ENCODE measurements around the gene EXOG. TPM values are rescaled to one million over a fixed set of nuclear protein-coding genes. Genes with fewer than 3 reads are reported as not detected.

The EXOG gene
- total and polyA plus RNA-seq, 12 donors = 10.7 to 39.9 (median 25.4) TPM

GRCh38 chr3:38453075-38453912, 42.8 kb upstream of the EXOG start, which contains the start of gene ACVR2B:
Gene ACVR2B, plus strand, starts transcription at chr3:38453890. Its CDS starts 433 bp downstream, at chr3:38454323.
- 7% methylated on average over 35 to 48 of the region's 48 CpGs for WGBS, 2 donors
- peaks cover 0 to 29% (median 0%) of the 10 kb centered on the region in 7 donors for H3K27me3 ChIP-seq
- peak within 1 kb of the TSS; percentile 70 to 92 (median 86) for H3K27ac ChIP-seq
- no peaks in the 10 kb centered on the region for H3K9me3 ChIP-seq
- ATAC-seq (peak; percentile 88 to 93 (median 92)), DNase-seq (peak; percentile 90 to 92)
- H3K4me3 ChIP-seq = peak within 1 kb of the TSS; percentile 68 to 98 (median 85)
- TF ChIP-seq, protein P1, sequence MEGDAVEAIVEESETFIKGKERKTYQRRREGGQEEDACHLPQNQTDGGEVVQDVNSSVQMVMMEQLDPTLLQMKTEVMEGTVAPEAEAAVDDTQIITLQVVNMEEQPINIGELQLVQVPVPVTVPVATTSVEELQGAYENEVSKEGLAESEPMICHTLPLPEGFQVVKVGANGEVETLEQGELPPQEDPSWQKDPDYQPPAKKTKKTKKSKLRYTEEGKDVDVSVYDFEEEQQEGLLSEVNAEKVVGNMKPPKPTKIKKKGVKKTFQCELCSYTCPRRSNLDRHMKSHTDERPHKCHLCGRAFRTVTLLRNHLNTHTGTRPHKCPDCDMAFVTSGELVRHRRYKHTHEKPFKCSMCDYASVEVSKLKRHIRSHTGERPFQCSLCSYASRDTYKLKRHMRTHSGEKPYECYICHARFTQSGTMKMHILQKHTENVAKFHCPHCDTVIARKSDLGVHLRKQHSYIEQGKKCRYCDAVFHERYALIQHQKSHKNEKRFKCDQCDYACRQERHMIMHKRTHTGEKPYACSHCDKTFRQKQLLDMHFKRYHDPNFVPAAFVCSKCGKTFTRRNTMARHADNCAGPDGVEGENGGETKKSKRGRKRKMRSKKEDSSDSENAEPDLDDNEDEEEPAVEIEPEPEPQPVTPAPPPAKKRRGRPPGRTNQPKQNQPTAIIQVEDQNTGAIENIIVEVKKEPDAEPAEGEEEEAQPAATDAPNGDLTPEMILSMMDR (IDR thresholded peaks at IDR 0.05) = no peak
- peaks cover 4 to 40% (median 26%) of the 10 kb centered on the region in 9 donors for H3K4me1 ChIP-seq
- intact Hi-C loops (cut with DNase I) = loop anchor here in 2 of 10 donors (10.0 kb wide), 1 partner anchor 318 kb away; the partner anchor contains the start of genes ACAA1 (in 2 of the 2) and MYD88 (in 2 of the 2)
- H3K36me3 ChIP-seq = no peaks in the 10 kb centered on the region

DNA sequence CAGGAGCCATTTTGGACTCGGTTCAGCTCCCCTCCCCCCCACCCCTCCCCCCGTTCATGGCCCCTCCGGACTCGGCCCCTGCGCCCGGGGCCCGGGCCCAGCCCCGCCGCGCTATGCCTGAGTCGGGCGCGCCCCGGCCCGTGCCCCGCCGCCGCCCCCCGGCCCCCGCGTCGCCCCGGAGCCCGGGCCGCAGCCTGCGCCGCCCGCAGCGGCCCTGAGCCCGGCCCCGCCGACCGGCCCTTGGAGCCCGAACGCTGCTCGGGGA, 42.3 kb upstream of the EXOG start:
- DNase-seq = no peak
- WGBS, 2 donors = 0 to 1% methylated on average over 28 to 36 of the region's 36 CpGs
- Histone ChIP-seq H3K4me1 (peaks cover 4 to 46% (median 31%) of the 10 kb centered on the region in 9 donors), H3K36me3 (no peaks in the 10 kb centered on the region), H3K9me3 (no peaks in the 10 kb centered on the region), H3K4me3 (peak overlapping the region; percentile 68 to 98 (median 85)), H3K27ac (peak overlapping the region; percentile 70 to 92 (median 86)), H3K27me3 (peaks cover 0 to 29% (median 0%) of the 10 kb centered on the region in 7 donors)
- TF ChIP-seq, protein P1 (IDR thresholded peaks at IDR 0.05) = no peak
- ATAC-seq = no peak
- intact Hi-C loops (cut with DNase I) = loop anchor here in 2 of 10 donors (10.0 kb wide), 1 partner anchor 319 kb away; the partner anchor contains the start of genes ACAA1 (in 2 of the 2) and MYD88 (in 2 of the 2)

GRCh38 chr3:38454178-38454883, 41.8 kb upstream of the EXOG start:
- peak in 1 of 2 donors; percentile 37 for DNase-seq
- no peaks in the 10 kb centered on the region for H3K9me3 ChIP-seq
- WGBS, 2 donors = 0 to 1% methylated on average over 70 to 78 of the region's 78 CpGs
- H3K27me3 ChIP-seq = peaks cover 0 to 29% (median 0%) of the 10 kb centered on the region in 7 donors
- peaks cover 9 to 50% (median 36%) of the 10 kb centered on the region in 9 donors for H3K4me1 ChIP-seq
- TF ChIP-seq, protein P1 (IDR thresholded peaks at IDR 0.05) = no peak
- H3K27ac ChIP-seq = peak overlapping the region; percentile 70 to 92 (median 86)
- H3K4me3 ChIP-seq = peak overlapping the region; percentile 68 to 98 (median 85)
- H3K36me3 ChIP-seq = no peaks in the 10 kb centered on the region
- intact Hi-C loops (cut with DNase I) = loop anchor here in 2 of 10 donors (10.0 kb wide), 1 partner anchor 320 kb away; the partner anchor contains the start of genes ACAA1 (in 2 of the 2) and MYD88 (in 2 of the 2)
- ATAC-seq = peak; percentile 6 to 41 (median 26)
